ENCODE results near the gene NXPH4.

- TF ChIP-seq POLR2A (IDR thresholded peaks at IDR 0.05) (no peak), CTCF (IDR thresholded peaks at IDR 0.05) (no peak)
Observed at GRCh38 chr12:57232156-57232756, 15.7 kb downstream of the NXPH4 start.

Measured in suprapubic skin (tissue), 3 donors.